Iris pigment epithelial cell (primary cell): ENCODE results near the gene MRPL38.

Experiments used
- DNase-seq: peaks from one replicate; pipeline ENCODE4 v3.0.0-alpha.2; 2011; ENCODE audit warnings: low read depth

MRPL38 gene

GRCh38 chr17:75919611-75920010 lies 14.9 kb upstream of the MRPL38 start:
- DNase-seq, result no peak

GRCh38 chr17:75917917-75918445 lies 13.3 kb upstream of the MRPL38 start:
- no peak for DNase-seq

- DNase-seq, result no peak
These were observed 12.6 kb upstream of the MRPL38 start for GRCh38 chr17:75917141-75917916.

- DNase-seq, result no peak
These were observed 10.6 kb upstream of the MRPL38 start for GRCh38 chr17:75915268-75915667.

- DNase-seq, result no peak
These were observed 10.1 kb upstream of the MRPL38 start for GRCh38 chr17:75914643-75915267.

- no peak for DNase-seq
These were observed 9.0 kb upstream of the MRPL38 start for GRCh38 chr17:75913537-75914210.

- no peak for DNase-seq
These were observed 6.0 kb upstream of the MRPL38 start for GRCh38 chr17:75910699-75911098.

GRCh38 chr17:75909812-75910274 lies 5.2 kb upstream of the MRPL38 start:
- DNase-seq, result peak; percentile 21

GRCh38 chr17:75909051-75909811 lies 4.5 kb upstream of the MRPL38 start:
- DNase-seq, result no peak

GRCh38 chr17:75908201-75908600 lies 3.5 kb upstream of the MRPL38 start:
- no peak for DNase-seq

GRCh38 chr17:75906143-75906884 lies 1.6 kb upstream of the MRPL38 start:
- DNase-seq, result no peak

- no peak for DNase-seq
These were observed 2.3 kb downstream of the MRPL38 start for GRCh38 chr17:75902406-75902805.

- DNase-seq, result no peak
These were observed 3.0 kb downstream of the MRPL38 start for GRCh38 chr17:75901727-75902126.

GRCh38 chr17:75900691-75901533 lies 3.8 kb downstream of the MRPL38 start:
- no peak for DNase-seq

- no peak for DNase-seq
These were observed 4.8 kb downstream of the MRPL38 start for GRCh38 chr17:75899767-75900468.

GRCh38 chr17:75899353-75899752 lies 5.3 kb downstream of the MRPL38 start:
- DNase-seq, result no peak

GRCh38 chr17:75898791-75899190 lies 5.9 kb downstream of the MRPL38 start:
- no peak for DNase-seq

- DNase-seq, result no peak
These were observed 6.6 kb downstream of the MRPL38 start for GRCh38 chr17:75898065-75898464.

GRCh38 chr17:75897160-75898019 lies 7.3 kb downstream of the MRPL38 start:
- no peak for DNase-seq
